GM12878 (cell line): ENCODE results near the gene IL17RA. TPM values are rescaled to one million over a fixed set of nuclear protein-coding genes. Genes with fewer than 3 reads are reported as not detected.

Experiments used
- ATAC-seq: fragments of 200-7000 bp; cut with Tn5 transposase; 3 replicates; pipeline ENCODE4 v1.9.1; 2020; ENCODE audit warnings: mild to moderate bottlenecking, moderate library complexity
- BruUV-seq: library from RNA; stranded (reverse); fragments of 400-500 nt; replicated peaks from 2 replicates; lab custom pipeline; 2021; lab: Mats Ljungman, UMichigan
- CTCF ChIA-PET: fragments of 300-600 bp; sonication (Branson Sonifier 250); formaldehyde crosslinking; extraction: SDS; loops from one replicate; lab custom pipeline; 2021; ENCODE audit warnings: inconsistent platforms; lab: Yijun Ruan, JAX
- POLR2A ChIA-PET: fragments of 350-600 bp; formaldehyde crosslinking; extraction: SDS; loops from one replicate; lab custom pipeline; 2021; ENCODE audit warnings: inconsistent platforms; lab: Charles Lee
- RAD21 ChIA-PET: fragments of 300-600 bp; sonication (Branson Sonifier 250); formaldehyde crosslinking; loops from one replicate; lab custom pipeline; 2023; ENCODE audit warnings: antibody characterized with exemption; ENCODE audit not compliant: unreplicated experiment; lab: Charles Lee
- SMC1A ChIA-PET: fragments of 300-600 bp; sonication (Branson Sonifier 250); formaldehyde crosslinking; loops from one replicate; lab custom pipeline; 2023; ENCODE audit not compliant: unreplicated experiment, uncharacterized antibody; lab: Charles Lee
- DNase-seq: peaks from one replicate; pipeline ENCODE4 v3.0.0-alpha.2; 2011; ENCODE audit warnings: low read depth, low spot score
- FAIRE-seq: peaks from 3 replicates; lab custom pipeline; 2011; peaks lifted over from hg19 to GRCh38; lab: Jason Lieb, UNC
- H2AFZ ChIP-seq: 2 replicates; pipeline ENCODE4 v1.6.0; 2011; ENCODE audit warnings: low read depth, low read length, control low read depth; ENCODE audit not compliant: control insufficient read depth
- H3K27ac ChIP-seq: 2 replicates; pipeline ENCODE4 v1.5.1; 2011; ENCODE audit warnings: control low read depth; ENCODE audit not compliant: control insufficient read depth, insufficient read depth
- H3K27me3 ChIP-seq, 2 experiments: replicated peaks in 1 of 2; 2 replicates each; pipeline versions ENCODE4 v1.6.0 to v1.6.1; 2011; ENCODE audit warnings: low read length in 1 of 2; ENCODE audit not compliant: control insufficient read depth in 2 of 2, insufficient read depth in 2 of 2
- H3K36me3 ChIP-seq, 2 experiments: 2 replicates each; pipeline ENCODE4 v1.5.1; 2011; ENCODE audit warnings: low read length in 1 of 2; ENCODE audit not compliant: control insufficient read depth in 2 of 2, insufficient read depth in 2 of 2
- H3K4me1 ChIP-seq: 2 replicates; pipeline ENCODE4 v1.6.1; 2011; ENCODE audit warnings: mild to moderate bottlenecking, low read length, moderate library complexity, mixed read lengths; ENCODE audit not compliant: control insufficient read depth, insufficient read depth
- H3K4me2 ChIP-seq: 2 replicates; pipeline ENCODE4 v1.6.0; 2011; ENCODE audit warnings: control low read depth; ENCODE audit not compliant: control insufficient read depth, insufficient read depth
- H3K4me3 ChIP-seq: fragments of 200-600 bp; sonication (generic); 2 replicates; pipeline ENCODE4 v1.5.1; 2016
- H3K79me2 ChIP-seq: 2 replicates; pipeline ENCODE4 v1.6.0; 2011; ENCODE audit warnings: low read length; ENCODE audit not compliant: control insufficient read depth, insufficient read depth
- H3K9ac ChIP-seq: 2 replicates; pipeline ENCODE4 v1.8.0; 2011; ENCODE audit warnings: low read length, control low read depth, mixed read lengths; ENCODE audit not compliant: control insufficient read depth, insufficient read depth
- H3K9me3 ChIP-seq: replicated peaks from 3 replicates; pipeline ENCODE4 v1.5.1; 2011; ENCODE audit warnings: mild to moderate bottlenecking, low read length; ENCODE audit not compliant: control insufficient read depth, insufficient read depth
- H4K20me1 ChIP-seq: 2 replicates; pipeline ENCODE4 v1.6.0; 2011; ENCODE audit not compliant: control insufficient read depth, insufficient read depth
- ATF2 ChIP-seq: IDR thresholded peaks from 2 replicates; pipeline ENCODE4 v1.6.1; 2012; ENCODE audit warnings: low read length, inconsistent platforms
- ATF3 ChIP-seq: IDR thresholded peaks from 2 replicates; pipeline ENCODE4 v1.6.1; 2011; ENCODE audit warnings: low read depth, mild to moderate bottlenecking, low read length, moderate library complexity, borderline replicate concordance; ENCODE audit errors: extremely low read depth
- BMI1 ChIP-seq: fragments of 450-650 bp; IDR thresholded peaks from 2 replicates; pipeline ENCODE4 v1.6.1; 2016; ENCODE audit warnings: mild to moderate bottlenecking, moderate library complexity, borderline replicate concordance
- CHD2 ChIP-seq: IDR thresholded peaks from 2 replicates; pipeline ENCODE4 v1.6.1; 2011; ENCODE audit warnings: low read depth, low read length, improper control_type of control experiment, borderline replicate concordance
- E2F4 ChIP-seq: IDR thresholded peaks from 2 replicates; pipeline ENCODE4 v1.6.1; 2012; ENCODE audit warnings: low read depth, low read length, improper control_type of control experiment
- JUND ChIP-seq: IDR thresholded peaks from 2 replicates; pipeline ENCODE4 v1.6.1; 2012; ENCODE audit warnings: low read depth, mild to moderate bottlenecking, low read length, improper control_type of control experiment, moderate library complexity
- MAX ChIP-seq: IDR thresholded peaks from 2 replicates; pipeline ENCODE4 v1.6.1; 2012; ENCODE audit warnings: low read depth, low read length, improper control_type of control experiment
- MTA3 ChIP-seq: IDR thresholded peaks from 2 replicates; pipeline ENCODE4 v1.6.1; 2012; ENCODE audit warnings: low read length, inconsistent platforms, borderline replicate concordance
- SMARCA5 ChIP-seq: fragments of 450-650 bp; IDR thresholded peaks from 2 replicates; pipeline ENCODE4 v1.6.1; 2017; ENCODE audit warnings: mild to moderate bottlenecking
- ZBTB4 ChIP-seq: fragments of 450-650 bp; formaldehyde crosslinking; IDR thresholded peaks from 2 replicates; pipeline ENCODE4 v1.4.0; 2022; ENCODE audit warnings: mild to moderate bottlenecking, moderate library complexity
- WGBS: methylation state at CpG from one replicate; pipeline ENCODE4 v1.1.6; 2016; ENCODE audit warnings: low lambda C conversion rate; ENCODE audit not compliant: insufficient replicate concordance, insufficient coverage; ENCODE audit errors: missing lambda C conversion rate; 5-methylcytosine and 5-hydroxymethylcytosine counted together
- in situ Hi-C: fragments of 300-500 bp; cut with MboI; formaldehyde crosslinking; loops from 9 replicates; pipeline ENCODE4 v1.14.3; 2018; ENCODE audit warnings: mixed read lengths
- intact Hi-C: fragments of 100-400 bp; cut with micrococcal nuclease; formaldehyde crosslinking; loops from one replicate; pipeline ENCODE4 v1.14.2; 2022; ENCODE audit not compliant: unreplicated experiment
- polyA plus RNA-seq, 11 experiments: library from polyadenylated mRNA; depleted of rRNA in 4 of 11; unstranded in 6 of 11; stranded (reverse) in 5 of 11; fragments of >200 nt; fragmentation: Nextera tagmentation in 4 of 11; fragmentation: Illumina TruSeq in 1 of 11; extraction: Ambion mirVana in 4 of 11; extraction: Trizol in 1 of 11; gene quantifications; 1 replicate in 1 of 11; 2 replicates in 10 of 11; pipeline versions ENCODE4 v1.2.1 to v1.2.3, GENCODE V29; 2011 to 2016; ENCODE audit warnings: inconsistent platforms in 2 of 11, missing spikeins in 2 of 11, low read depth in 1 of 11
- total RNA-seq, 4 experiments: library from RNA; depleted of rRNA in 3 of 4; stranded (reverse); fragments of >200 nt in 3 of 4; fragmentation: Illumina TruSeq in 1 of 4; extraction: Trizol in 1 of 4; gene quantifications; 2 replicates each; pipeline versions ENCODE4 v1.2.1 to v1.2.3, GENCODE V29; 2013 to 2021

Gene IL17RA
- total and polyA plus RNA-seq, 10 of the 15 experiments (the other 5 are each of a cell fraction or from before 2014, with no cell fraction given), result 0.71 to 10.2 (median 4.2) TPM

GRCh38 chr22:17102297-17102667, 17.5 kb downstream of the IL17RA start:
- RAD21 ChIA-PET, result no interaction called here
- Histone ChIP-seq H3K9ac (no peak overlapping the region), H3K9me3 (no peaks in the 10 kb centered on the region), H3K4me3 (no peak overlapping the region), H3K79me2 (no peaks in the 10 kb centered on the region), H3K27ac (no peak overlapping the region), H4K20me1 (no peaks in the 10 kb centered on the region), H3K36me3 (peaks cover 19 to 29% of the 10 kb centered on the region in 2 experiments), H3K4me2 (no peak overlapping the region), H3K27me3 (no peaks in the 10 kb centered on the region), H2AFZ (no peak overlapping the region), H3K4me1 (peaks cover 16% of the 10 kb centered on the region)
- no TSS peak for BruUV-seq
- no peak for ATAC-seq
- in situ Hi-C loops (no loop called here), intact Hi-C loops (no loop called here)
- TF ChIP-seq E2F4 (no peak), ATF3 (no peak), MTA3 (no peak), MAX (no peak), CHD2 (no peak), SMARCA5 (no peak), BMI1 (no peak), ZBTB4 (CRISPR knock-in tag) (no peak), ATF2 (no peak), JUND (no peak)
- DNase-seq, result no peak
- WGBS, result 95% methylated on average over 7 of the region's 7 CpGs
- CTCF ChIA-PET, result interaction anchor here (1.1 kb wide), 1 partner anchor 41 kb away, joined by 4 read pairs; no protein-coding TSS in a partner anchor
- POLR2A ChIA-PET, result no interaction called here
- no peak for FAIRE-seq
- SMC1A ChIA-PET, result no interaction called here
